Ascending aorta (tissue), 2 donors: ENCODE measurements around the gene S100A7. TPM values are rescaled to one million over a fixed set of nuclear protein-coding genes. Genes with fewer than 3 reads are reported as not detected.

Experiments used
- DNase-seq, 2 donors: peaks; one replicate each; pipeline ENCODE4 v3.0.0-alpha.2; 2019; ENCODE audit warnings: low spot score in 2 of 2
- H3K27ac ChIP-seq, 2 donors: fragments of 200-600 bp; sonication (generic); one replicate each; pipeline ENCODE4 v1.5.1; 2016 to 2017; ENCODE audit warnings: mild to moderate bottlenecking in 1 of 2
- H3K27me3 ChIP-seq: fragments of 200-600 bp; sonication (generic); one replicate; pipeline ENCODE4 v1.5.1; 2017
- H3K36me3 ChIP-seq, 2 donors: fragments of 200-600 bp; sonication (generic); one replicate each; pipeline ENCODE4 v1.5.1; 2016
- H3K4me1 ChIP-seq, 2 donors: fragments of 200-600 bp; sonication (generic); one replicate each; pipeline ENCODE4 v1.5.1; 2016 to 2017; ENCODE audit warnings: mild to moderate bottlenecking in 1 of 2
- H3K4me3 ChIP-seq, 2 donors: fragments of 200-600 bp; sonication (generic); one replicate each; pipeline ENCODE4 v1.5.1; 2016 to 2017; ENCODE audit warnings: mild to moderate bottlenecking in 1 of 2
- H3K9me3 ChIP-seq, 2 donors: fragments of 200-600 bp; sonication (generic); one replicate each; pipeline ENCODE4 v1.5.1; 2016
- CTCF ChIP-seq, 3 experiments: fragments of 200-600 bp in 2 of 3; fragments of 450-650 bp in 1 of 3; sonication (generic) in 2 of 3; IDR thresholded peaks; one replicate each; pipeline ENCODE4 v1.5.1; 2016 to 2019; ENCODE audit warnings: antibody characterized with exemption in 3 of 3, mild to moderate bottlenecking in 1 of 3, moderate library complexity in 1 of 3
- intact Hi-C: fragments of 100-400 bp; cut with DNase I; formaldehyde crosslinking; loops from one replicate; pipeline ENCODE4 v1.15.1; 2023
- total RNA-seq: library from RNA; depleted of rRNA; stranded (reverse); fragments of >200 nt; gene quantifications from one replicate; pipeline ENCODE4 v1.1.0, GENCODE V29; 2016

Gene S100A7
- total RNA-seq, 1 donor from 2014 or later, result not detected

DNA sequence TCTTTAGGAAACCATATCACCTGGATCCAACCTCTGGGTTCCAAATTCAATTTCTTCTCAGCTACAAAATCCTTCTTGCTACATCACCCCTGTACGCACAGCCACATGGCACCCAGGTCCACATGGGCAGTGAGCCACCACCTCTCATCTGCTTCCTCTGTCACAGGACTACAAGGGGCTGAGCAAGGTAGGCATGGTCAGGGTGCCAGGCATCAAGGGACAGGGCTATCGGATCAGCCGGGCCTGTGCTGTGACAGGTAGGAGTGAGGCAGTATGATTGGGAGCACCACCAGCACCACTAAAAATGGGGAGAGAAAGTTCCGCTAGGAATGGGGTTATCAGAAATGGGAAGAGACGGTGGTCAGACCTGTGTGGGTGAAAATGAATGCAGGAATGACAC lies 45.9 kb upstream of the S100A7 start:
- no peaks in the 10 kb centered on the region for H3K9me3 ChIP-seq
- peaks cover 11 to 25% of the 10 kb centered on the region in 2 donors for H3K4me1 ChIP-seq
- no peak for TF ChIP-seq CTCF (IDR thresholded peaks at IDR 0.05)
- no peaks in the 10 kb centered on the region for H3K36me3 ChIP-seq
- peak overlapping the region; percentile 78 to 94 for H3K27ac ChIP-seq
- DNase-seq, result no peak
- no peak overlapping the region for H3K4me3 ChIP-seq
- intact Hi-C loops, result loop anchor here (2.0 to 5.0 kb wide), 2 partner anchors 16 to 121 kb away; partner anchors contain the start of genes S100A1 and S100A13
- no peaks in the 10 kb centered on the region for H3K27me3 ChIP-seq

DNA sequence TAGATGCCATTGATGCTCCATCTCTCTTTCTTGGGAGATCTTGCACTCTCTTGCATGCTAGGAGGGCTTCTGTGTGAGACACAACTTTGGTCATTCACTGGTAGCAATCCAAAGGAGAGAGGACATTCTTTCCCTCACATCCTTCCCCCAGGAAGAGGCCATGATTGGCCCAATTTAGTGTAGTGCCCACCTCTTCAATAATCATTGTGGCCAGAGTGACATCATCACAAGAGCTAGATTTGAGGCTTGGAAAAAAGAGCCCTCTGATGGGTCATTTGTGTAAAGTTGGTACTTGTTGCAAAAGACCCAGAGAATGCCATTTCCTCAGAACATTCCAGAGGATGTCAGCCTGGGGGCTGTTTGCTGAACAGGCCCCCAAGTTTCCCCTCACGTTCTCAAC lies 45.1 kb upstream of the S100A7 start:
- TF ChIP-seq CTCF (IDR thresholded peaks at IDR 0.05), result no peak
- no peak overlapping the region for H3K4me3 ChIP-seq
- DNase-seq, result peak in 1 of 2 donors; percentile 43
- no peaks in the 10 kb centered on the region for H3K36me3 ChIP-seq
- no peaks in the 10 kb centered on the region for H3K27me3 ChIP-seq
- no peaks in the 10 kb centered on the region for H3K9me3 ChIP-seq
- H3K4me1 ChIP-seq, result peaks cover 11 to 20% of the 10 kb centered on the region in 2 donors
- intact Hi-C loops, result loop anchor here (5.0 kb wide), 1 partner anchor 122 kb away; the partner anchor contains the start of genes S100A1 and S100A13
- H3K27ac ChIP-seq, result peak overlapping the region; percentile 78 to 94

DNA sequence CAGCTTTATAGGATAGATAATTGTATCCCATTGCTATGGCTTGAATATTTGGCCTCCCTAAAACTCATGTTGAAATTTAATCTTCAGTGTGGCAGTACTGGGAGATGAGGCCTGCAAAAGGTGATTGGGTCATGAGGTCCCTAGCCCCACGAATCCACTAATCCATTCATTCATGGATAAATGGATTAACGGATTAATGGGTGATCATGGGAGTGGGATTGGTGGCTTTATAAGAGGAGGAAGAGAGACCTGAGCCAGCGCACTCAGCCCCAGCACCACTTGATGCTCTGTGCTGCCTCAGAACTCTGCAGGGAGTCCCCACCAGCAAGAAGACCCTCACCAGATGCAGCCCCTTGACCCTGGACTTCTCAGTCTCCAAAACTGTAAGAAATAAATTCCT lies 43.3 kb upstream of the S100A7 start:
- no peak for DNase-seq
- no peaks in the 10 kb centered on the region for H3K27me3 ChIP-seq
- TF ChIP-seq CTCF (IDR thresholded peaks at IDR 0.05), result no peak
- H3K9me3 ChIP-seq, result no peaks in the 10 kb centered on the region
- H3K4me1 ChIP-seq, result peaks cover 14 to 23% of the 10 kb centered on the region in 2 donors
- no peak overlapping the region for H3K4me3 ChIP-seq
- no peak overlapping the region for H3K27ac ChIP-seq
- intact Hi-C loops, result no loop called here
- no peaks in the 10 kb centered on the region for H3K36me3 ChIP-seq

- H3K4me1 ChIP-seq, result peaks cover 5 to 7% of the 10 kb centered on the region in 2 donors
Measured at GRCh38 chr1:153498746-153499145, 38.3 kb upstream of the S100A7 start.

DNA sequence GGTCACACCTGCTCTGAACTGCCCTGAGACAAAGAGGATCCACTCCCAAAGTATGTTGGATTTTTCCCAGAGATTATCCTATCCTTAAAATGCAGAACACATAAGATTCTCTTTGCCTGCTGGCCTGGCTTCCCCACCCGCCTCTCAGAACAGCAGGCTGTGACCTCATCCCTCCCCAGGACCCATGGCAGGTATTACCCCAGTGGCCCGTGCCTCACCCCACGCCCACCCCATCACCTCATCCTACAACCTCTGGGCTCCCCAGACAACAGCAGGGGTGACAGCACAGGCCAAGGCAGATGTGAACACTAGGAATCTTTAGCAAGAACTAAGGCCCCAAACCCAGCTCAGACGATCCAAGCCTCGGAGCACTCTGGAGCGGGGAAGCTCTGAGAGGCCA lies 35.1 kb upstream of the S100A7 start:
- intact Hi-C loops, result loop anchor here (1.0 kb wide), 2 partner anchors 29 to 143 kb away; no protein-coding TSS in a partner anchor
- Histone ChIP-seq H3K36me3 (no peaks in the 10 kb centered on the region), H3K4me3 (no peak overlapping the region), H3K27me3 (no peaks in the 10 kb centered on the region), H3K27ac (peak overlapping the region; percentile 55 to 58), H3K9me3 (no peaks in the 10 kb centered on the region), H3K4me1 (peaks cover 17 to 32% of the 10 kb centered on the region in 2 donors)
- DNase-seq, result peak in 1 of 2 donors; percentile 62
- no peak for TF ChIP-seq CTCF (IDR thresholded peaks at IDR 0.05)

More at GRCh38 chr1:153498746-153499145, 38.3 kb upstream of the S100A7 start:
- peak in 1 of 2 donors; percentile 1 for DNase-seq
- Histone ChIP-seq H3K4me3 (no peak overlapping the region), H3K27ac (no peak overlapping the region), H3K36me3 (no peaks in the 10 kb centered on the region), H3K9me3 (no peaks in the 10 kb centered on the region), H3K27me3 (no peaks in the 10 kb centered on the region)
- no peak for TF ChIP-seq CTCF (IDR thresholded peaks at IDR 0.05)
- intact Hi-C loops, result no loop called here
